ENCODE measurements around the gene DSE.

Gene DSE

DNA sequence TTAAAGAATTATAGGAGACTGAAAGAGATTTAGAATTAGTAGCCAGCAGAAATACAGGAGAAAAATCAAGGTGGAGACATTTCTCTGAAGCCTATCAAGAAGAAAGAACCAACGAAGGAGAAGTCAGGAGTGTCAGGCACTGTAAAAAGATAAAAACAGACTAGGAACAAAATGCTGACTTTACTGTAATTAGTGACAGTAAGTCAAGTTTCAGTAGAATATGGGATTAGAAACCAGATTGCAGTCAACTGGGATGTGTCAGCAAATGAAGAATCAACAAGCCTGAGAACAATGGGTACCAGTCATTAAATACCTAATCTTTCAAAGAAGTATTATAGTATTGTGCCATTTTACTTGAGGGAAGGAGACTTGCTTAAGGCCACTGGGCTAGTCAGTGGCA, 112.0 kb downstream of the DSE start:
- Mint-ChIP-seq H3K27me3 (peaks cover 8% of the 10 kb centered on the region), H3K4me3 (no peak overlapping the region), H3K9me3 (no peaks in the 10 kb centered on the region), H3K4me1 (no peaks in the 10 kb centered on the region), H3K27ac (no peak overlapping the region), H3K36me3 (no peaks in the 10 kb centered on the region)

DNA sequence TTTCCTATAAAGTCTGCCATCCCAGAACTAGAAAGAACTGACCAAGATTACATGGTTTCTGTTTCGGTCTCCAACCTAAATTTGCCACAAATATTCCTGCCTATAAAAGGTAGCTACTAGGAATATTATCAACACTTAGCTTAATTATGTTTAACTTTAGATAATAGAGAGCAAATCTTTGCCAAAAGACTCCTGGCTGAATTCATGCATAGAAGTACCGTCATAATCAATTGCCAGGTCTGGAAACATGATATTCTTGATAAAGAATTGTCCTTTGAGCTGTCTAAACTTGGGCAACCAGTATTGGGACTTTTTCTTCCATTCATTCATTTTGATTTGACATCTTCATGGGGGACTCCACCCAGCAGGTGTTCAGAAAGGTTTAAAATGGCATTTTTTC, 112.9 kb downstream of the DSE start:
- no peak overlapping the region for H3K4me3 Mint-ChIP-seq
- H3K4me1 Mint-ChIP-seq, result no peaks in the 10 kb centered on the region
- H3K9me3 Mint-ChIP-seq, result no peaks in the 10 kb centered on the region
- no peaks in the 10 kb centered on the region for H3K36me3 Mint-ChIP-seq
- no peak overlapping the region for H3K27ac Mint-ChIP-seq
- H3K27me3 Mint-ChIP-seq, result peaks cover 11% of the 10 kb centered on the region

DNA sequence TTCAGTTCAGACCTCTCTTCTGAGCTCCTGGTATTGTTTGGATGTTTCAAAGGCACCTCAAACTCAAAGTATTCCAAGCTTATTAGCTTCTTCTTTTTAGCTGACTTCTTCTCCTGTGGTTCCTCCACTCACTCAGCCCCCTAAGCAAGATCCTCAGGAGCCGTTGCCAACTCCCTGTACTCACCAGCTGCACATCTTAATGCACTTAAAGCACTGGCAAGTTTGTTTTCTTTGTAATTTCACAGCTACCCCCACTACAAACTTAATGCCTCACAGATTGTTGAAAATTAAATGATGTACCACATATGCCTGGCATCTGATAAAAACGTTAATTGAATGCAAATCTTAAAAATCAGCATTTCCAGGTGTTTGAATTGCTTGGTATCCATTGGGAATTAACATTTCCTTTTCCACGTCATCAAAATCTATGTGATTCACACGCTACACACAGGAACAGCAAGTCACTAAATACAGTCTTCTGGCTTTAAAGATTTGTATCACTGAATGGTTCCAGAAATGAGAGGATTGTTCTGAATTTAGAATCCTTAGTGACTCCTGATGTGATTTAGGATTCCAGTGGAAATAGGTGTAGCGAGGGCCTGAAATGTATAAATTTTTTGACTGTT, 114.9 kb downstream of the DSE start:
- Mint-ChIP-seq H3K4me1 (no peaks in the 10 kb centered on the region), H3K27ac (no peak overlapping the region), H3K27me3 (peaks cover 16% of the 10 kb centered on the region), H3K9me3 (no peaks in the 10 kb centered on the region), H3K36me3 (no peaks in the 10 kb centered on the region), H3K4me3 (no peak overlapping the region)

DNA sequence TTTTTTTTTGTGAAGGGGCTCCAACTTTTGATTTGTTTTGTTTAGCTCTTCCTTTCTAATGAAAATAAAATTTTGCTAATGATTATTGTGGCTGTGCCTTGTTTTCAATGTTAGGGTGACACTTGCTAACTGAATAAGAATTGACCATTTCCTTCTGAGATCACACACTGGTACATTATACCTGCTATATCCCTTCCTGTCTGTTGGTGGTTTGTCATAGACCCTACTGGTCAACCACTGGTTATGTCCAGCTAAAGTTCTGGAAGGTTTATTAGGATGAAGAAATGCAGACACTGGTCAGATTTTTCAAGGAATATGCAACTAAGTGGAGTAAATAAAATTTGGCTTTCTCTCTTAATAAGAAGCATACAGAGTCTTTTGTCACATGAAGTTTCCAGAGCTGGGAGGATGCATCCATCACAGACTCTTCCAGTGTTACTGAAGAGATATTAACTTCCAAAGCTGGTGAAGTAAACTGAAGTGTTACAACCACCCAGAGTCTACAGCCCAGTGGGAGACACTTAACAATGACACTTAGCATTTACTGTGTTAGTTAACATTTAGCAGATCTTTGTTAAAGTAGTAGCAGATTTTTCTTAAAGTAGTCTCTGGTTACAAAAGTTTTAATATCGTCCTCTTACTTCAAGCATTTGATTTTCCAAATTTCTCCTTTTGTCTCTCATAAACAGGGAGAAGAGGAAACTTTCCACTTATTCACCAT, 121.0 kb downstream of the DSE start:
- Mint-ChIP-seq H3K27ac (no peak overlapping the region), H3K4me3 (no peak overlapping the region), H3K36me3 (no peaks in the 10 kb centered on the region), H3K9me3 (no peaks in the 10 kb centered on the region), H3K4me1 (no peaks in the 10 kb centered on the region), H3K27me3 (peaks cover 11% of the 10 kb centered on the region)

DNA sequence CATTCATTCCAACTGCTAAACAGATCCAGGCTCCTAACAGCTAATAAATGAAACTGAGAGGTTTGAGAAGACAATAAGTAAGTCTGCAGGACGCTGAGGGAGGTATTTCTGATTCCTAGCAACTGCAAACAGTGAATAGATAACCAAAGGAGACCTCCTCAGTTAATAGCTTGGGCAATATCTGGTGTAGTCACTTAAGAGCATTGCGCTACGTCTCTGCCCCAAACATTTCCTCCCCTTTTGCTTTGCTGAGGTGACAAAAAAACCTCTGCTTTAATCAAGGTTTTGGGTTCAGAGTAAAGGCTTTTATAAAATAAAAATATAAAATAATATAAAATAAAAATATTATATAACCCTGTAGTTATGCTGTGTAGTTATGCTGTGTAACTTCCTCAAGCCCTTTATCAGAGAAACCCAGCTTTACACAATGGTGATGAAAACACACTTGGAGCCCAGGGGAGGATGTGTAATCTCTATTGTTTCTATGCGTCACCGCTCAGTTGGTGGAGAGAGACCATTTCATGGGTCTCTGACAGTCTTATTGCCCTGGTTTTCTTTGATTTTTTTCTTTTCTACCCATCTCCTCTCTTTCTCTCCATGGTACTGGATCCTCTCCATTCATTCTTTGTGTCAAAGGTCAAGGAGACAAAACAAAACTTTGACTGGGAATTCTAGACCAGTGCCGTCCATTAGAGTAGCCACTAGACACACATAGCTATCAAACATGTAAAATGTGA, 121.8 kb downstream of the DSE start:
- Mint-ChIP-seq H3K4me1 (no peaks in the 10 kb centered on the region), H3K36me3 (no peaks in the 10 kb centered on the region), H3K4me3 (no peak overlapping the region), H3K9me3 (no peaks in the 10 kb centered on the region), H3K27me3 (peaks cover 12% of the 10 kb centered on the region), H3K27ac (no peak overlapping the region)

All from activated naive CD4-positive, alpha-beta T cell treated with anti-CD3 and anti-CD28 coated beads, Interleukin-2, amount 50 U/mL, for 24 hours (primary cell).